ENCODE measurements around the gene CELSR1.

The CELSR1 gene

GRCh38 chr22:46576556-46577367 is 39.3 kb upstream of the CELSR1 start:
- no peak for DNase-seq (ENCODE audit: low read depth, low spot score)

GRCh38 chr22:46575911-46576555 is 38.6 kb upstream of the CELSR1 start:
- no peak for DNase-seq (ENCODE audit: low read depth, low spot score)
- peak overlapping the region; percentile 45 for H3K27ac ChIP-seq

More at GRCh38 chr22:46576556-46577367, 39.3 kb upstream of the CELSR1 start:
- no peak overlapping the region for H3K27ac ChIP-seq

GRCh38 chr22:46574993-46575910 is 37.8 kb upstream of the CELSR1 start:
- peak overlapping the region; percentile 45 for H3K27ac ChIP-seq
- DNase-seq (ENCODE audit: low read depth, low spot score) = no peak

- no peak for DNase-seq (ENCODE audit: low read depth, low spot score)
- no peak overlapping the region for H3K27ac ChIP-seq
These were observed 37.1 kb upstream of the CELSR1 start for GRCh38 chr22:46574438-46574992.

GRCh38 chr22:46573781-46574437 is 36.5 kb upstream of the CELSR1 start:
- no peak overlapping the region for H3K27ac ChIP-seq
- DNase-seq (ENCODE audit: low read depth, low spot score) = no peak

GRCh38 chr22:46572911-46573780 is 35.7 kb upstream of the CELSR1 start:
- no peak for DNase-seq (ENCODE audit: low read depth, low spot score)
- H3K27ac ChIP-seq = no peak overlapping the region

- no peak for DNase-seq (ENCODE audit: low read depth, low spot score)
- H3K27ac ChIP-seq = no peak overlapping the region
These were observed 34.3 kb upstream of the CELSR1 start for GRCh38 chr22:46571642-46572250.

- no peak for DNase-seq (ENCODE audit: low read depth, low spot score)
- H3K27ac ChIP-seq = no peak overlapping the region
These were observed 32.7 kb upstream of the CELSR1 start for GRCh38 chr22:46569848-46570695.

- H3K27ac ChIP-seq = no peak overlapping the region
- DNase-seq (ENCODE audit: low read depth, low spot score) = no peak
These were observed 31.8 kb upstream of the CELSR1 start for GRCh38 chr22:46569055-46569847.

- DNase-seq (ENCODE audit: low read depth, low spot score) = no peak
- H3K27ac ChIP-seq = no peak overlapping the region
These were observed 30.8 kb upstream of the CELSR1 start for GRCh38 chr22:46568102-46568809.

GRCh38 chr22:46567471-46567870 is 30.1 kb upstream of the CELSR1 start:
- H3K27ac ChIP-seq = no peak overlapping the region
- no peak for DNase-seq (ENCODE audit: low read depth, low spot score)

GRCh38 chr22:46564084-46564714 is 26.8 kb upstream of the CELSR1 start:
- H3K27ac ChIP-seq = no peak overlapping the region
- DNase-seq (ENCODE audit: low read depth, low spot score) = no peak

- DNase-seq (ENCODE audit: low read depth, low spot score) = no peak
These were observed 26.1 kb upstream of the CELSR1 start for GRCh38 chr22:46563381-46564083.

GRCh38 chr22:46561435-46561905 is 24.1 kb upstream of the CELSR1 start:
- H3K27ac ChIP-seq = no peak overlapping the region
- no peak for DNase-seq (ENCODE audit: low read depth, low spot score)

More at GRCh38 chr22:46563381-46564083, 26.1 kb upstream of the CELSR1 start:
- no peak overlapping the region for H3K27ac ChIP-seq

- no peak for DNase-seq (ENCODE audit: low read depth, low spot score)
- H3K27ac ChIP-seq = no peak overlapping the region
These were observed 23.4 kb upstream of the CELSR1 start for GRCh38 chr22:46560696-46561295.
